Vagina (tissue), 2 donors: ENCODE measurements around the gene CERS1. TPM values are rescaled to one million over a fixed set of nuclear protein-coding genes. Genes with fewer than 3 reads are reported as not detected.

Experiments used
- DNase-seq, 2 donors: peaks; one replicate each; pipeline ENCODE4 v3.0.0-alpha.2; 2017; ENCODE audit errors: extremely low spot score in 2 of 2
- H3K27ac ChIP-seq: fragments of 200-600 bp; sonication (generic); one replicate; pipeline ENCODE4 v1.5.1; 2019
- H3K27me3 ChIP-seq: fragments of 200-600 bp; sonication (generic); one replicate; pipeline ENCODE4 v1.5.1; 2019
- H3K36me3 ChIP-seq, 2 donors: fragments of 200-600 bp; sonication (generic); one replicate each; pipeline ENCODE4 v1.5.1; 2017 to 2019
- H3K4me1 ChIP-seq: fragments of 200-600 bp; sonication (generic); one replicate; pipeline ENCODE4 v1.5.1; 2019
- H3K4me3 ChIP-seq, 2 donors: fragments of 200-600 bp; sonication (generic); 1 replicate in 1 of 2; 2 replicates in 1 of 2; pipeline ENCODE4 v1.5.1; 2016 to 2019
- H3K9me3 ChIP-seq: fragments of 200-600 bp; sonication (generic); one replicate; pipeline ENCODE4 v1.5.1; 2019
- CTCF ChIP-seq, 3 experiments: fragments of 450-650 bp in 2 of 3; fragments of 200-600 bp in 1 of 3; sonication (generic) in 1 of 3; IDR thresholded peaks; one replicate each; pipeline ENCODE4 v1.5.1; 2017 to 2019; ENCODE audit warnings: antibody characterized with exemption in 3 of 3, mild to moderate bottlenecking in 2 of 3, moderate library complexity in 2 of 3
- POLR2A ChIP-seq, 2 donors: fragments of 450-650 bp; IDR thresholded peaks; one replicate each; pipeline ENCODE4 v1.6.1; 2017; ENCODE audit warnings: antibody characterized with exemption in 2 of 2, mild to moderate bottlenecking in 2 of 2, moderate library complexity in 2 of 2
- POLR2AphosphoS5 ChIP-seq, 2 donors: sonication (generic); formaldehyde crosslinking; IDR thresholded peaks; one replicate each; pipeline ENCODE4 v1.9.0; 2017; ENCODE audit warnings: antibody characterized with exemption in 2 of 2, mild to moderate bottlenecking in 2 of 2, low read depth in 1 of 2; ENCODE audit not compliant: insufficient read depth in 1 of 2
- intact Hi-C: fragments of 100-400 bp; cut with DNase I; formaldehyde crosslinking; loops from one replicate; pipeline ENCODE4 v1.15.1; 2023
- total RNA-seq: library from RNA; depleted of rRNA; stranded (reverse); fragments of >200 nt; gene quantifications from one replicate; pipeline ENCODE4 v1.2.3, GENCODE V29; 2016

CERS1 gene
- total RNA-seq, 1 donor from 2014 or later: 0.49 TPM

DNA sequence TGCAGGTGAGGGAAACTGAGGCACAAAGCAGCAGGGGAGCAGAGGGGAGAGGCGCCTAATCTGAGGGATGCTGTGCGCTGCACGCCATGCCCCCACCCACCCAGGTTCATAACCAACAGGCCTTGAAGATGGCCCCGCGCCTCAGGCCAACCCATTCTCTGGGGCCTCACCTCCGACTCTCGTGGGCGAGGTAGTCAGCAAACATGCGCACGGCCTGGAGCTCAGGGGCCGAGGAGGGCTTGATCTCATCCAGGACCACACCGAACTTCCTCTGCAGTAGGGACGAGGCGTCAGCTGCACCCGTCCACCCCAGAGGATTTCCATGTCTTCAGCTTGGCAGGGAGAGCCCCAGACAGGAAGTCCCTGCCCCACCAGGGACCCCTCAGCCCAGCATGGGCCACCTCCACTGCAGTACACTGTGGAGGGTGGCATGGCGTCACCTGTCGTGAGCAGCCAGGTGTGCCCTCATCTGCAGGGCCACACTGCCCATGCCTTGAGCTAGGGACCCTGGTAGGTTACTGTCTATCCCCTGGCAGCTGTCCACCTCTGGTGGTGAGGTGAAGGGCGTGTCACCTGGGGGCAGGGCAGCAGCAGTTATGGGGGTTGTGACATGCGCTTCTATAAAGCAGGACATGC lies 15.0 kb upstream of the CERS1 start:
- H3K27me3 ChIP-seq: no peaks in the 10 kb centered on the region
- intact Hi-C loops: no loop called here

GRCh38 chr19:18910010-18910409 lies 14.1 kb upstream of the CERS1 start:
- no peak overlapping the region for H3K4me3 ChIP-seq
- peaks cover 0 to 29% of the 10 kb centered on the region in 2 donors for H3K36me3 ChIP-seq
- no peak overlapping the region for H3K27ac ChIP-seq
- H3K27me3 ChIP-seq: no peaks in the 10 kb centered on the region
- no peak for TF ChIP-seq CTCF (IDR thresholded peaks at IDR 0.05)
- TF ChIP-seq POLR2AphosphoS5 (IDR thresholded peaks at IDR 0.05; ENCODE audit: insufficient read depth in 1 of 2, low read depth in 1 of 2): no peak
- no peak for TF ChIP-seq POLR2A (IDR thresholded peaks at IDR 0.05)
- intact Hi-C loops: no loop called here
- no peak for DNase-seq
- peaks cover 6% of the 10 kb centered on the region for H3K4me1 ChIP-seq
- no peaks in the 10 kb centered on the region for H3K9me3 ChIP-seq

More for the DNA sequence above, 15.0 kb upstream of the CERS1 start:
- H3K4me1 ChIP-seq: peaks cover 6% of the 10 kb centered on the region
- H3K27ac ChIP-seq: no peak overlapping the region
- H3K9me3 ChIP-seq: no peaks in the 10 kb centered on the region
- TF ChIP-seq POLR2AphosphoS5 (IDR thresholded peaks at IDR 0.05; ENCODE audit: insufficient read depth in 1 of 2, low read depth in 1 of 2) (no peak), CTCF (IDR thresholded peaks at IDR 0.05) (no peak), POLR2A (IDR thresholded peaks at IDR 0.05) (no peak)
- H3K36me3 ChIP-seq: peaks cover 0 to 22% of the 10 kb centered on the region in 2 donors
- DNase-seq: no peak
- H3K4me3 ChIP-seq: no peak overlapping the region

DNA sequence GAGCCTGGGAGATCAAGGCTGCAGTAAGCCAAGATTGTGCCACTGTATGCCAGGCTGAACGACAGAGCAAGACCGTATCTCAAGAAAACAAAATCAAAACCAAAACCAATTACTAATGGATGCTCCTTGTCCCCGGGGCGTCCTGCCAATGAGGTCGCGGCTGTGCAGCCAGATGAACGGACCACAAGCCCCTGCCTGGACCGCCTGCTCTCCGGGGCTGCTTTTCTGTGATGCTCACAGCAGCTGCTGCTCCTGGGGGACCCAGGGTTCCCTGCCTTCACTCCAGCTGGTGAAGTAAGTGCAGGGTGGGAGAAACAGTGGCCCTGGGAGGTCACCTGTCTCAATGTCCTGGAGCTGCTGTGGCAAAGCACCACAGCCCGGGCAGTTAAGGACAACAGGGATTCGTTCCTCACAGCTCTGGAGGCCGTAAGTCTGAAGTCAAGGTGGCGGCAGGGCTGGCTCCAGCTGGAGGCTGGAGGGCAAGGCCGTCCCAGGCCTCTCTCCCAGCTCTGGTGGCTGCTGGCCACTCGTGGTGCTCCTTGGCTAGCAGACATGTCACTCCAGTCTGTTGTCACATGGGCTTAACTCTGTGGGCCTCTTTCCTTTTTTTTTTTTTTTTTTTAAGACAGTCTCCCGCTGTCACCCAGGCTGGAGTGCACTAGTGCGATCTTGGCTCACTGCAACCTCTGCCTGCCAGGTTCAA lies 13.1 kb upstream of the CERS1 start:
- no peak overlapping the region for H3K27ac ChIP-seq
- no peaks in the 10 kb centered on the region for H3K27me3 ChIP-seq
- TF ChIP-seq CTCF (IDR thresholded peaks at IDR 0.05): no peak
- TF ChIP-seq POLR2A (IDR thresholded peaks at IDR 0.05): no peak
- no peak for TF ChIP-seq POLR2AphosphoS5 (IDR thresholded peaks at IDR 0.05; ENCODE audit: insufficient read depth in 1 of 2, low read depth in 1 of 2)
- no peaks in the 10 kb centered on the region for H3K9me3 ChIP-seq
- peaks cover 6% of the 10 kb centered on the region for H3K4me1 ChIP-seq
- H3K4me3 ChIP-seq: no peak overlapping the region
- intact Hi-C loops: no loop called here
- H3K36me3 ChIP-seq: peaks cover 0 to 30% of the 10 kb centered on the region in 2 donors
- DNase-seq: no peak

DNA sequence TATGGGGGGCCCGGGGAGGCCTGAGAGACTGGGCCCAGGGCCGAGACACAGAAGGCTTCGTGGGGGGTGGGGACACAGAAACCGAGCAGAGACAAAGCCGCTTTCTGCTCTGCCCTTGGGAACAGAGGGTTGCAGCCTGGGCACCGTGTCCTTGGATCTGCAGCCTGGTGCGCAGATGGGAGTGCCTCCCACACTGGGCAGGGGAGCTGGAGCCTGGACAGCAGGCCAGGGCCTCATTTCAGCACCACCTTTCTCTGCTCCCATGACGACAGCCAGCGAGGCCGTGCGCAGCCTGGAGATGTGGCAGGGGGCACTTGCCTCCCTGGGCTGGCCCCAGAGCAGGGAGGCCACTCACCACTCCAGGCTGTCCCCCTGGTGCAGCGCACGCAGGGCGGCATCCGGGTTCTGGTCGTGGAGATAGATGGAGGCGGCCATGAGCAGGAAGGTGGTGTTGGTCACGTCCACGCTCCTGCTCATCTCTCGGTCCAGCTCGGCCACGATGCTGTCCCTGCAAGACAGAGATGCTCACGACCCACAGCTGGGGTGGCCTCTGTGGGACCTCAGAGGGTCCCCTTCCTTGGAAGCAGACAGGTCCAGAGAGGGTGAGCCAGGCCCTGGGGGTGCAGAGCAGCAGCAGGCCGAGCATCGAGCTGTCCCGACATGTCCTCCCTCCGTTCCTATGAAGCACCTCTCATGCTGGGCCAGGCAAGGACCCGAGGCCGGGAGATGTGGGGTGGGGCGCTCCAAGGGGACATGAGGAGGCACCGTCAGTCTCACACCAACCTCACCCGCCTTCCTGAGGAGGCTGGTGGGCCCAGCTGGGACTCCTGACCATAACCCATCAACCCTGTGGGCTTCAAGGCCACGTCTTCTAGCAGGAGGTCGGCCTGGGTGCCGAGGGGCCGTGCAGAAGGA lies 10.9 kb upstream of the CERS1 start:
- no peaks in the 10 kb centered on the region for H3K27me3 ChIP-seq
- no peak overlapping the region for H3K27ac ChIP-seq
- intact Hi-C loops: no loop called here
- DNase-seq: no peak
- H3K36me3 ChIP-seq: peaks cover 0 to 30% of the 10 kb centered on the region in 2 donors
- TF ChIP-seq POLR2A (IDR thresholded peaks at IDR 0.05) (no peak), CTCF (IDR thresholded peaks at IDR 0.05) (no peak), POLR2AphosphoS5 (IDR thresholded peaks at IDR 0.05; ENCODE audit: insufficient read depth in 1 of 2, low read depth in 1 of 2) (no peak)
- H3K4me3 ChIP-seq: no peak overlapping the region
- H3K4me1 ChIP-seq: no peaks in the 10 kb centered on the region
- H3K9me3 ChIP-seq: no peaks in the 10 kb centered on the region
